CD1c-positive myeloid dendritic cell (primary cell): ENCODE measurements around the gene RBM19.

Experiments
- DNase-seq: peaks from one replicate; pipeline ENCODE4 v3.0.0-alpha.2; 2016; ENCODE audit errors: extremely low spot score

Gene RBM19

GRCh38 chr12:113958108-113958507 is 8.0 kb downstream of the RBM19 start:
- DNase-seq, result no peak

- DNase-seq, result no peak
Observed at GRCh38 chr12:113957627-113958026, 8.5 kb downstream of the RBM19 start.

- DNase-seq, result no peak
Observed at GRCh38 chr12:113955109-113955970, 10.8 kb downstream of the RBM19 start.

- DNase-seq, result no peak
Observed at GRCh38 chr12:113954547-113954946, 11.6 kb downstream of the RBM19 start.

- DNase-seq, result no peak
Observed at GRCh38 chr12:113950873-113951272, 15.3 kb downstream of the RBM19 start.

- no peak for DNase-seq
Observed at GRCh38 chr12:113949321-113950305, 16.5 kb downstream of the RBM19 start.

- no peak for DNase-seq
Observed at GRCh38 chr12:113948151-113948914, 17.8 kb downstream of the RBM19 start.

- no peak for DNase-seq
Observed at GRCh38 chr12:113946175-113946574, 19.9 kb downstream of the RBM19 start.

- DNase-seq, result no peak
Observed at GRCh38 chr12:113945174-113946173, 20.7 kb downstream of the RBM19 start.

GRCh38 chr12:113942209-113942608 is 23.9 kb downstream of the RBM19 start:
- no peak for DNase-seq

GRCh38 chr12:113941208-113941486 is 25.0 kb downstream of the RBM19 start:
- no peak for DNase-seq

GRCh38 chr12:113940357-113941207 is 25.5 kb downstream of the RBM19 start:
- DNase-seq, result no peak

- DNase-seq, result no peak
Observed at GRCh38 chr12:113939867-113940266, 26.3 kb downstream of the RBM19 start.

GRCh38 chr12:113938471-113938870 is 27.7 kb downstream of the RBM19 start:
- no peak for DNase-seq

- DNase-seq, result no peak
Observed at GRCh38 chr12:113936460-113936859, 29.7 kb downstream of the RBM19 start.

GRCh38 chr12:113935459-113935858 is 30.7 kb downstream of the RBM19 start:
- no peak for DNase-seq

- no peak for DNase-seq
Observed at GRCh38 chr12:113934946-113935345, 31.2 kb downstream of the RBM19 start.

GRCh38 chr12:113934060-113934814 is 31.9 kb downstream of the RBM19 start:
- DNase-seq, result no peak

GRCh38 chr12:113933201-113933786 is 32.8 kb downstream of the RBM19 start:
- DNase-seq, result no peak
